Measurements from ENCODE around the gene SORCS2. TPM values are rescaled to one million over a fixed set of nuclear protein-coding genes. Genes with fewer than 3 reads are reported as not detected.

Gene SORCS2
- total RNA-seq, 4 donors from 2014 or later, result 0.53 to 9.9 (median 0.90) TPM

DNA sequence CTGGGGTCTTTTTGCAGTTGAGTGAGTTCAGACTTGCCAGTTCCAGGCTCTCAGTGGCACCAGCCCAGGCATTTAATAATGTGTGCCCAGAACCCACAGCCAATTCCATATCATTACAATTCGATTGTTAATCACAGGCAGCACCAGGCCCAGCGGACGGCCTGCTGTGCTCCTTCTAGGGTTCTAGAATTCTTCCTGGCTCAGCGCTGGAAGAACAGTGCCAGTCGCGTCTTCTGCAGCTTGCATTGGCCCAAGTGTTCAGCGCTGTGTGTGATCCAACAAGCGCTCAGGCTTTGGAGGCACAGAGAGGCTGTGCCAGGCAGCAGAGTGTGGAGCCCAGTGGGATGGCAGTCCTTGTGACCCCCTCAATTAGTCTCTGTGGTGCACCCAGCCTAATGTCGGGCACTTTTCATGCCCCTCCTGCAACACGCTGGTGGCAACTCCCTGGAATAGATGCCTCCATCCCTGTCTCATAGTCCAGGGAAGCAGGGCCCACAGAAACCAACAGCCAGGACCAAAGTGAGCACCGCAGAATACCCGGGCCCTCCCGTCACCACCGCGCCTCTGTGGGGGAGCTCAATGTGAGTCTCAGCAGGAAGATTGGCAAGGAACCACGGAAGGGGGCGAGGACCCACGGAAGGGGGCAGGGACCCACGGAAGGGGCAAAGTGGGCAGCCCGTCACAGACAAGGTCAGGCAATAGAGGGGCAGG lies 554.2 kb downstream of the SORCS2 start:
- Histone ChIP-seq H3K27me3 (no peaks in the 10 kb centered on the region), H3K4me1 (no peaks in the 10 kb centered on the region), H3K36me3 (no peaks in the 10 kb centered on the region), H3K4me3 (no peak overlapping the region), H3K27ac (no peak overlapping the region), H3K9me3 (no peaks in the 10 kb centered on the region)
- no peak for TF ChIP-seq POLR2A (IDR thresholded peaks at IDR 0.05)
- TF ChIP-seq, protein P1, sequence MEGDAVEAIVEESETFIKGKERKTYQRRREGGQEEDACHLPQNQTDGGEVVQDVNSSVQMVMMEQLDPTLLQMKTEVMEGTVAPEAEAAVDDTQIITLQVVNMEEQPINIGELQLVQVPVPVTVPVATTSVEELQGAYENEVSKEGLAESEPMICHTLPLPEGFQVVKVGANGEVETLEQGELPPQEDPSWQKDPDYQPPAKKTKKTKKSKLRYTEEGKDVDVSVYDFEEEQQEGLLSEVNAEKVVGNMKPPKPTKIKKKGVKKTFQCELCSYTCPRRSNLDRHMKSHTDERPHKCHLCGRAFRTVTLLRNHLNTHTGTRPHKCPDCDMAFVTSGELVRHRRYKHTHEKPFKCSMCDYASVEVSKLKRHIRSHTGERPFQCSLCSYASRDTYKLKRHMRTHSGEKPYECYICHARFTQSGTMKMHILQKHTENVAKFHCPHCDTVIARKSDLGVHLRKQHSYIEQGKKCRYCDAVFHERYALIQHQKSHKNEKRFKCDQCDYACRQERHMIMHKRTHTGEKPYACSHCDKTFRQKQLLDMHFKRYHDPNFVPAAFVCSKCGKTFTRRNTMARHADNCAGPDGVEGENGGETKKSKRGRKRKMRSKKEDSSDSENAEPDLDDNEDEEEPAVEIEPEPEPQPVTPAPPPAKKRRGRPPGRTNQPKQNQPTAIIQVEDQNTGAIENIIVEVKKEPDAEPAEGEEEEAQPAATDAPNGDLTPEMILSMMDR (IDR thresholded peaks at IDR 0.05), result no peak
- DNase-seq, result no peak

- DNase-seq, result peak in 1 of 3 donors; percentile 55
- H3K27ac ChIP-seq, result no peak overlapping the region
- no peaks in the 10 kb centered on the region for H3K9me3 ChIP-seq
- TF ChIP-seq POLR2A (IDR thresholded peaks at IDR 0.05), result no peak
- TF ChIP-seq, protein P1 (IDR thresholded peaks at IDR 0.05), result no peak
- H3K4me1 ChIP-seq, result no peaks in the 10 kb centered on the region
- H3K27me3 ChIP-seq, result no peaks in the 10 kb centered on the region
- H3K36me3 ChIP-seq, result no peaks in the 10 kb centered on the region
- no peak overlapping the region for H3K4me3 ChIP-seq
Measured at GRCh38 chr4:7747062-7747385, 554.7 kb downstream of the SORCS2 start.

DNA sequence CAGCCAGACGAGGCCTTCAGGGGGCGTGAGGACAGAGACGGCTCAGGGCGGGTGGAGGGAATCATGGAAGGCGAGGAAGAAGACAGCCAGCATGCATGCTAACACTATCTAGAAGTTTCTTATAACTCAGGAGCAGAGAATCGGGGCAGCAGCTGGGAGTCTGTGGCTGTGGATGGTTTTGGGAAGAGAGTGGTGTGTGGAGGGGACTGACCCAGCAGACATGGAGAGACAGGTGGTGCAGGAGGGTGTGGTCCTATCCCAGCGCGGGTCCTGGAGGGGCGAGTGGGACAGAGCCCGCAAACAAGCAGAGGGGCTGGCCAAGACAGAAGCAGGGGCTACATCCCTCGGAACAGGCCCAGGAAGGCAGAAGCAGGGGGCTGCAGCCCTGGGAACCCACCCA lies 555.2 kb downstream of the SORCS2 start:
- Histone ChIP-seq H3K27ac (no peak overlapping the region), H3K9me3 (no peaks in the 10 kb centered on the region), H3K4me1 (no peaks in the 10 kb centered on the region), H3K36me3 (no peaks in the 10 kb centered on the region), H3K27me3 (no peaks in the 10 kb centered on the region), H3K4me3 (no peak overlapping the region)
- no peak for DNase-seq
- TF ChIP-seq, protein P1 (IDR thresholded peaks at IDR 0.05), result no peak
- no peak for TF ChIP-seq POLR2A (IDR thresholded peaks at IDR 0.05)

DNA sequence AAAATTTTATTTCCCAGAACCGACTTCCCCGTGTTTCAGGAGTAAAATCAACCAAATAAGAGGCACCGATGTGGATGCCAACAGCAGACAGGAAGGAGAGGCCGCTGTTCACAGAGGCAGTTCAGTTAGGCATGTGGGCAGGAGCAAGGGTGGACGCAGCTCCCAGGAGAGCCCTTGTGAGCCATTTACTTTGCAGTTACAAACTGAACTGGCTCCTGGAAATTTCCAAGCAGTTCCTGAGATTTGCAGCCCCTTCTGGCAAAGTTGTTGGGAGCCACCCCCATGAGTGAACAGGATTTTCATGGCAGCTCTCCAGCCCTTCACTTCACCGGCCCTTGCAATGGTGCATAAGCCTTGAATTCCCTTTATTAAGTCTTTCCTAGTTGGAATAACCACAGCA lies 558.2 kb downstream of the SORCS2 start:
- no peak for DNase-seq
- Histone ChIP-seq H3K27ac (no peak overlapping the region), H3K9me3 (no peaks in the 10 kb centered on the region), H3K4me1 (no peaks in the 10 kb centered on the region), H3K4me3 (no peak overlapping the region), H3K27me3 (no peaks in the 10 kb centered on the region), H3K36me3 (no peaks in the 10 kb centered on the region)
- TF ChIP-seq POLR2A (IDR thresholded peaks at IDR 0.05), result no peak
- TF ChIP-seq, protein P1 (IDR thresholded peaks at IDR 0.05), result no peak

GRCh38 chr4:7750972-7751371 lies 558.6 kb downstream of the SORCS2 start:
- DNase-seq, result no peak
- Histone ChIP-seq H3K4me1 (no peaks in the 10 kb centered on the region), H3K36me3 (no peaks in the 10 kb centered on the region), H3K27me3 (no peaks in the 10 kb centered on the region), H3K27ac (no peak overlapping the region), H3K4me3 (no peak overlapping the region), H3K9me3 (no peaks in the 10 kb centered on the region)
- TF ChIP-seq, protein P1 (IDR thresholded peaks at IDR 0.05), result no peak
- TF ChIP-seq POLR2A (IDR thresholded peaks at IDR 0.05), result no peak

DNA sequence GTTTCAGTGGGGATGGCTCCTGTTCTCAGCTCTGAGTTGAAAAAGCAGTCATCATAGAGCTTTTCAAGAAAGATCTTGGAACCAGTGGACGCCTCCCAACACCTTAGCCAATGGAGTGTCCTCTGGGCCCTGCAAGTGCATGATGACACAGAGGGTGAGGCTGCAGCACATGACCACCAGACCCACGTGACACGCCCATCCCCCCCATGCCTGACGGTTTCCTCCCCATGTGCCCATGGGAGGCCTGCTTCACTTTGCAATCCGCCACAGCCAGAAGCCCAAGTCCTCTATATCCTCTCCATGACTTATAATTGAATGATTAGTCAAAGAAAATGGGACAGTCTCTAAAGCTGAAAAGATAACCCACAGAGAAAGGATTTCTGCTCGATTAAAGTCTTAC lies 560.3 kb downstream of the SORCS2 start:
- TF ChIP-seq POLR2A (IDR thresholded peaks at IDR 0.05), result no peak
- H3K27me3 ChIP-seq, result no peaks in the 10 kb centered on the region
- H3K9me3 ChIP-seq, result no peaks in the 10 kb centered on the region
- no peak overlapping the region for H3K27ac ChIP-seq
- peaks cover 0 to 6% (median 0%) of the 10 kb centered on the region in 4 donors for H3K4me1 ChIP-seq
- no peak overlapping the region for H3K4me3 ChIP-seq
- no peak for DNase-seq
- no peaks in the 10 kb centered on the region for H3K36me3 ChIP-seq

All from Peyer's patch (tissue), 4 donors.